ENCODE data around the gene TMEM106A. TPM values are rescaled to one million over a fixed set of nuclear protein-coding genes. Genes with fewer than 3 reads are reported as not detected.
"Not testable (repeated sequence)": the region's sequence is repeated elsewhere in the genome, so short reads cannot be mapped to it uniquely, and the experiment has no call there.

Gene TMEM106A
- total RNA-seq, 4 donors from 2014 or later, result 9.0 to 14.4 (median 12.5) TPM

DNA sequence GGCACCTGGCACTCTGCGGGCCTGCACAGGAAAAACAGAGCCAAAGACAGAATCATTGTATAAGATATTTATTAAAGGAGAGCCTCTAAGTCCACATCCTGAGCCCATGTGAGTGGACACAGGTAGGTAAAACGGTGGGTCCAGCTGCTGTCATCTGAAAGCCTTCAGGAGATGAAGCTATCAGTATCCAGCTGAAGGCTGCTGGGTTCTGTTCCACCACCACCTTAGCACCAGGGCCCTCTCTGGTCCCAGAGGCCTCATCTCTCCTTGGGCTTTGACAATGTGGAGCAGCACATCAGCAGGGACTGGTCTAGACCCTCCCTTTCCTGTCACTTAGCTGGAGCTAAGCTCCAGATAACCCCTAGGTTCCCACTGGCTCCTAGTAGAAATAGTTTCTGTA lies 7.3 kb downstream of the TMEM106A start:
- intact Hi-C loops (cut with DNase I), result no loop called here
- no peak for DNase-seq
- no peak for TF ChIP-seq POLR2A (IDR thresholded peaks at IDR 0.05)
- TF ChIP-seq CTCF (IDR thresholded peaks at IDR 0.05), result no peak
- no peaks in the 10 kb centered on the region for H3K9me3 ChIP-seq
- no peaks in the 10 kb centered on the region for H3K27me3 ChIP-seq
- H3K36me3 ChIP-seq, result peaks cover 6 to 7% of the 10 kb centered on the region in 2 donors
- 90 to 100% methylated on average over 2 of the region's 2 CpGs for WGBS, 2 donors
- H3K27ac ChIP-seq, result peak overlapping the region; percentile 48 to 69 (median 63)
- H3K4me1 ChIP-seq, result peaks cover 6 to 15% of the 10 kb centered on the region in 2 donors
- no peak overlapping the region for H3K4me3 ChIP-seq (replicated peaks in 1 of 3)

GRCh38 chr17:43219746-43220380 lies 8.2 kb downstream of the TMEM106A start:
- Histone ChIP-seq H3K4me3 (replicated peaks in 1 of 3) (no peak overlapping the region), H3K27me3 (no peaks in the 10 kb centered on the region), H3K4me1 (peaks cover 6 to 15% of the 10 kb centered on the region in 2 donors), H3K27ac (peak overlapping the region; percentile 48 to 69 (median 63)), H3K9me3 (no peaks in the 10 kb centered on the region), H3K36me3 (peaks cover 6 to 7% of the 10 kb centered on the region in 2 donors)
- intact Hi-C loops (cut with DNase I), result no loop called here
- no peak for TF ChIP-seq POLR2A (IDR thresholded peaks at IDR 0.05)
- no peak for TF ChIP-seq CTCF (IDR thresholded peaks at IDR 0.05)
- DNase-seq, result peak; percentile 80 to 87
- 24 to 31% methylated on average over 8 of the region's 8 CpGs for WGBS, 2 donors

GRCh38 chr17:43220511-43221125 lies 8.9 kb downstream of the TMEM106A start:
- DNase-seq, result no peak
- Histone ChIP-seq H3K27me3 (no peaks in the 10 kb centered on the region), H3K9me3 (no peaks in the 10 kb centered on the region), H3K36me3 (peaks cover 6 to 7% of the 10 kb centered on the region in 2 donors), H3K27ac (peak overlapping the region; percentile 7 to 63 (median 54)), H3K4me1 (peaks cover 6 to 15% of the 10 kb centered on the region in 2 donors), H3K4me3 (replicated peaks in 1 of 3) (no peak overlapping the region)
- intact Hi-C loops (cut with DNase I), result no loop called here
- no peak for TF ChIP-seq POLR2A (IDR thresholded peaks at IDR 0.05)
- TF ChIP-seq CTCF (IDR thresholded peaks at IDR 0.05), result no peak
- 84 to 88% methylated on average over 9 of the region's 9 CpGs for WGBS, 2 donors

DNA sequence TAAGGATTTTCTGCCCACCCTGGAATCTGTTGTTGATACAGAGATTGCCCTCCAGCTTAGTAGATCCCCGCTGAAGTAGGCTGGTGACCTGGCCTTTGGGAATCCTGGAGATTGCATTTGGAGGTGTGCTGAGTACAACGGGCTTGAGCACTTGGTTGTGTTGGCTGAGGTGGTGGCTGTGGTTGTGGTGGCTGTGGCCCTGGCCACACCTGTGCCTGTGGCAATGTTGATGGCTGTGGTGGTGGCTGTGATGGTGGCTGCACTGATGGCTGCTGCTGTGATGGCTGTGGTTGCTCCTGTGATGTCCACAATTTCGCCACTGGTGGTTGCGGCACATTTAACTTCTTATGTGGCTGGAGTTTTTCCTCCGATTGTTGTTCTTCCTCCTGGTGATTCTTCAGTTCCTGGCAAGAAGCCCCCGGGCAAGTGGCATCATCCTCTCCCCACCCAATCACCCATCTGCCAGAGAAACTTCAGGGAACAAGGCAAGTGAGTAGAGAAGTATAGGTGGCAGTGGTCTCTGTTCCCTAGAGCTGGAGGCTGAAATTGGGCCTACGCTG lies 12.6 kb downstream of the TMEM106A start:
- TF ChIP-seq POLR2A (IDR thresholded peaks at IDR 0.05), result no peak
- no peak for TF ChIP-seq CTCF (IDR thresholded peaks at IDR 0.05)
- no peaks in the 10 kb centered on the region for H3K9me3 ChIP-seq
- DNase-seq, result no peak
- peaks cover 6 to 13% of the 10 kb centered on the region in 2 donors for H3K4me1 ChIP-seq
- 91 to 94% methylated on average over 7 of the region's 7 CpGs for WGBS, 2 donors
- H3K36me3 ChIP-seq, result no peaks in the 10 kb centered on the region
- intact Hi-C loops (cut with DNase I), result no loop called here
- no peak overlapping the region for H3K27ac ChIP-seq
- no peaks in the 10 kb centered on the region for H3K27me3 ChIP-seq
- H3K4me3 ChIP-seq (replicated peaks in 1 of 3), result no peak overlapping the region

DNA sequence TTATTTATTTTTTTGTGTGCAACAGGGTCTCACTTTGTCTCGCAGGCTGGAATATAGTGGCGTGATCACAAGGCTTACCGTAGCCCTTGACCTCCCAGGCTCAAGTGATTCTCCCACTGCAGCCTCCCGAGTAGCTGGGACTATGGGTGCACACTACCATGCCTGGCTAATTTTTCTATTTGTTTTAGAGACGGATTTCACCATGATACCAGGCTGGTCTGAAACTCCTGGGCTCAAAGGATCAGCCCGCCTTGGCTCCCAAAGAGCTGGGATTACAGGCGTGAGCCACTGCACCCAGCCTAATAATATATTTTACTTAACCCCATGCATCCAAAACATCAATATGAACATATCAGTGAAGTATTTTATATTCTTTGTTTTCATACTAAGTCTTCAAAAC lies 14.7 kb downstream of the TMEM106A start:
- no peak for DNase-seq

GRCh38 chr17:43228020-43228782 lies 16.5 kb downstream of the TMEM106A start, which contains the start of gene CCDC200:
Gene CCDC200, minus strand, starts transcription at chr17:43228623. Its CDS starts 69 bp downstream, at chr17:43228554.
- H3K36me3 ChIP-seq; DNase-seq; H3K27ac ChIP-seq; H3K9me3 ChIP-seq; intact Hi-C loops (cut with DNase I); H3K4me3 ChIP-seq (replicated peaks in 1 of 3); H3K4me1 ChIP-seq; H3K27me3 ChIP-seq: not testable (repeated sequence)
- no CpG with 5 or more reads among the region's 7 CpGs for WGBS, 2 donors

More for the DNA sequence above, 14.7 kb downstream of the TMEM106A start:
- no peaks in the 10 kb centered on the region for H3K4me1 ChIP-seq
- no peaks in the 10 kb centered on the region for H3K27me3 ChIP-seq
- no peaks in the 10 kb centered on the region for H3K9me3 ChIP-seq
- no peaks in the 10 kb centered on the region for H3K36me3 ChIP-seq
- WGBS, 2 donors, result 92 to 95% methylated on average over 7 of the region's 7 CpGs
- TF ChIP-seq POLR2A (IDR thresholded peaks at IDR 0.05), result no peak
- TF ChIP-seq CTCF (IDR thresholded peaks at IDR 0.05), result no peak
- intact Hi-C loops (cut with DNase I), result no loop called here
- H3K4me3 ChIP-seq (replicated peaks in 1 of 3), result no peak overlapping the region
- H3K27ac ChIP-seq, result no peak overlapping the region
